HG03469 (cell line): ENCODE results near the gene SLFN12L.

ENCODE experiments used
- ATAC-seq: cut with Tn5 transposase; IDR thresholded peaks from one replicate; pipeline ENCODE4 v1.9.1; 2021; ENCODE audit warnings: mild to moderate bottlenecking, moderate library complexity, moderate number of reproducible peaks; ENCODE audit not compliant: unreplicated experiment

Gene SLFN12L

GRCh38 chr17:35433075-35433894 lies 104.2 kb downstream of the SLFN12L start:
- ATAC-seq: no peak

GRCh38 chr17:35432176-35433074 lies 105.1 kb downstream of the SLFN12L start, which contains the start of gene SLFN12:
TSS of gene SLFN12 (minus strand) at chr17:35432500. CDS start at chr17:35423028, 9,472 bp downstream.
- ATAC-seq: peak; percentile 71

GRCh38 chr17:35429702-35430101 lies 107.8 kb downstream of the SLFN12L start:
- no peak for ATAC-seq

- ATAC-seq: no peak
Observed at GRCh38 chr17:35428229-35428628, 109.2 kb downstream of the SLFN12L start.

- ATAC-seq: no peak
Observed at GRCh38 chr17:35423761-35424160, 113.7 kb downstream of the SLFN12L start.
